Epithelial cell of prostate (primary cell): ENCODE results near the gene GOPC.
A peak's percentile ranks its signal among the peaks of the same experiment; 100 is the strongest.
"Not testable (repeated sequence)": the region's sequence is repeated elsewhere in the genome, so short reads cannot be mapped to it uniquely, and the experiment has no call there.

Source experiments
- DNase-seq: peaks from one replicate; pipeline ENCODE4 v3.0.0-alpha.2; 2011; ENCODE audit warnings: low read depth, low spot score
- H3K27ac ChIP-seq: fragments of 450-650 bp; 2 replicates; pipeline ENCODE4 v1.5.1; 2017; ENCODE audit warnings: mild to moderate bottlenecking

The GOPC gene

GRCh38 chr6:117602151-117602898, at the start of gene GOPC:
Gene GOPC, minus strand, starts transcription at chr6:117602511. Its CDS starts 223 bp downstream, at chr6:117602288.
- DNase-seq: peak; percentile 91
- H3K27ac ChIP-seq: peak within 1 kb of the TSS; percentile 90

GRCh38 chr6:117651984-117652383, 49.7 kb upstream of the GOPC start:
- not testable (repeated sequence) for DNase-seq, H3K27ac ChIP-seq

- no peak for DNase-seq
- no peak overlapping the region for H3K27ac ChIP-seq
Observed at GRCh38 chr6:117642976-117643375, 40.7 kb upstream of the GOPC start.

- H3K27ac ChIP-seq: no peak overlapping the region
Observed at GRCh38 chr6:117637770-117638169, 35.5 kb upstream of the GOPC start.

GRCh38 chr6:117629119-117629660, 26.9 kb upstream of the GOPC start:
- no peak overlapping the region for H3K27ac ChIP-seq
- no peak for DNase-seq

More at GRCh38 chr6:117637770-117638169, 35.5 kb upstream of the GOPC start:
- DNase-seq: no peak

- DNase-seq: no peak
- H3K27ac ChIP-seq: no peak overlapping the region
Observed at GRCh38 chr6:117627533-117627932, 25.2 kb upstream of the GOPC start.

GRCh38 chr6:117624869-117625481, 22.7 kb upstream of the GOPC start:
- DNase-seq: no peak
- no peak overlapping the region for H3K27ac ChIP-seq

- no peak overlapping the region for H3K27ac ChIP-seq
- no peak for DNase-seq
Observed at GRCh38 chr6:117619178-117619577, 16.9 kb upstream of the GOPC start.

GRCh38 chr6:117617210-117618035, 15.1 kb upstream of the GOPC start:
- no peak overlapping the region for H3K27ac ChIP-seq
- DNase-seq: no peak

- DNase-seq: no peak
- no peak overlapping the region for H3K27ac ChIP-seq
Observed at GRCh38 chr6:117616391-117617209, 14.3 kb upstream of the GOPC start.

GRCh38 chr6:117615750-117616390, 13.6 kb upstream of the GOPC start:
- no peak overlapping the region for H3K27ac ChIP-seq
- no peak for DNase-seq

- H3K27ac ChIP-seq: peak overlapping the region; percentile 34
- no peak for DNase-seq
Observed at GRCh38 chr6:117613920-117614560, 11.7 kb upstream of the GOPC start.

GRCh38 chr6:117607511-117607910, 5.2 kb upstream of the GOPC start:
- H3K27ac ChIP-seq: no peak overlapping the region
- no peak for DNase-seq

GRCh38 chr6:117605169-117605826, 3.0 kb upstream of the GOPC start:
- DNase-seq: no peak
- no peak overlapping the region for H3K27ac ChIP-seq

GRCh38 chr6:117603821-117604220, 1.5 kb upstream of the GOPC start:
- H3K27ac ChIP-seq: no peak overlapping the region
- no peak for DNase-seq

GRCh38 chr6:117602899-117603588, 733 bp upstream of the GOPC start:
- H3K27ac ChIP-seq: peak overlapping the region; percentile 90

GRCh38 chr6:117601811-117602150, 530 bp downstream of the GOPC start:
- no peak for DNase-seq
- peak overlapping the region; percentile 90 for H3K27ac ChIP-seq

More at GRCh38 chr6:117602899-117603588, 733 bp upstream of the GOPC start:
- no peak for DNase-seq
